ENCODE data around the gene DOP1A.

DOP1A gene, protein sequence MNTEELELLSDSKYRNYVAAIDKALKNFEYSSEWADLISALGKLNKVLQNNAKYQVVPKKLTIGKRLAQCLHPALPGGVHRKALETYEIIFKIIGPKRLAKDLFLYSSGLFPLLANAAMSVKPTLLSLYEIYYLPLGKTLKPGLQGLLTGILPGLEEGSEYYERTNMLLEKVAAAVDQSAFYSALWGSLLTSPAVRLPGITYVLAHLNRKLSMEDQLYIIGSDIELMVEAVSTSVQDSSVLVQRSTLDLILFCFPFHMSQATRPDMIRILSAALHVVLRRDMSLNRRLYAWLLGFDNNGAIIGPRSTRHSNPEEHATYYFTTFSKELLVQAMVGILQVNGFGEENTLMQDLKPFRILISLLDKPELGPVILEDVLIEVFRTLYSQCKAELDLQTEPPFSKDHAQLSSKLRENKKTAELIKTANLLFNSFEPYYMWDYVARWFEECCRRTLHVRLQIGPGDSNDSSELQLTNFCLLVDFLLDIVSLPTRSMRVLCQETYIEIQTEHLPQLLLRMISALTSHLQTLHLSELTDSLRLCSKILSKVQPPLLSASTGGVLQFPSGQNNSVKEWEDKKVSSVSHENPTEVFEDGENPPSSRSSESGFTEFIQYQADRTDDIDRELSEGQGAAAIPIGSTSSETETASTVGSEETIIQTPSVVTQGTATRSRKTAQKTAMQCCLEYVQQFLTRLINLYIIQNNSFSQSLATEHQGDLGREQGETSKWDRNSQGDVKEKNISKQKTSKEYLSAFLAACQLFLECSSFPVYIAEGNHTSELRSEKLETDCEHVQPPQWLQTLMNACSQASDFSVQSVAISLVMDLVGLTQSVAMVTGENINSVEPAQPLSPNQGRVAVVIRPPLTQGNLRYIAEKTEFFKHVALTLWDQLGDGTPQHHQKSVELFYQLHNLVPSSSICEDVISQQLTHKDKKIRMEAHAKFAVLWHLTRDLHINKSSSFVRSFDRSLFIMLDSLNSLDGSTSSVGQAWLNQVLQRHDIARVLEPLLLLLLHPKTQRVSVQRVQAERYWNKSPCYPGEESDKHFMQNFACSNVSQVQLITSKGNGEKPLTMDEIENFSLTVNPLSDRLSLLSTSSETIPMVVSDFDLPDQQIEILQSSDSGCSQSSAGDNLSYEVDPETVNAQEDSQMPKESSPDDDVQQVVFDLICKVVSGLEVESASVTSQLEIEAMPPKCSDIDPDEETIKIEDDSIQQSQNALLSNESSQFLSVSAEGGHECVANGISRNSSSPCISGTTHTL (N-terminal part only)

DNA sequence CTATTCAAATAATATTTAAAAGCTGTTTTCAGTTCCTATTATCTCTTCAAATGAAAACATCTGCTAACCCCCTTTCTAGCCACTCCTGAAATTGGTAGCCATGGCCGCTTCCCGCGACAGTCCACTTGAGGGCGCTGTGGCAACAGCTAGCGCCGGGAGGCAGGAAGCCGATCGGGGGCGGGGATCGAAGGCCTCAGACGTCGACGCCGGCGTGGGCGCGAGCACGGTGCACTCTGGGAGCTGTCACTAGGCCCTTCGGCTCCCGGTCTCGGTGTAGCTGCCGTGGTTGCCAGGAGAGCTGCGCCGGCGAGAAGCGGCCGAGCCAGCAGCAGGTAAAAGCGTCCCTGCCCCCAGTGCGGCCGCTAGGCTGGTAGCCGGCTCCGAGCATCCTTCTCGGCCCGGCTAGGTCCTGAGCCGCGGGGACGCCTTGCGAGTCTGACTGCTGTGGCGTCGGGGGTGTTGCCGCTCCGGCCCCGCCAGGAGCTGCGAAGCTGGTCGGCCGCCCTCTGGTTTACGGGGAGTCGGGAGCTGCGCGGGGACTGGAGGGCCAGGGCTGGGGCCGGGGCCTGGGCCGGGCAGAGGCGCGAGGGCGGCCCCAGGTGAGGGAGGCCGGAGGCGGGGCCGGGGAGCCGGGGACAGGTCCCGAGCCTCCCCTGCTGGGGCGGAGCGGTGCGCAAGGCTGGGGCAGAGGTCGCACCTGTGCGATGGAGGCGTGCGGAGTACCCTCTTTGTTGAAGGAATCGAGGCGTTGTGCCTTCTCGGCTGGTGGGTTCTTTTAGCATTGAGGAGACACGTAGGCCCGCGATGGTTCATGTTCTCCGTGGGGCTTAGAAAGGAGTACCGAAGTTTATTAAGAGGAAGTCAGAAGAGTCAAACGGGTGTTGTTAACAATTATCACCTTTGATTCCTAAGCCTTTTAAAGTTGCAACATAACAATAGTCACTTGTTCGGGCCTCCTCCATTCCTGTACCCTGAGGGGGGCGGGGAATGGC is at the start of gene DOP1A:
TSS of gene DOP1A (plus strand) at position 224 of the 992 bp plus-strand sequence. CDS start 29,307 bp downstream, outside the sequence.
- TF ChIP-seq, protein P1, sequence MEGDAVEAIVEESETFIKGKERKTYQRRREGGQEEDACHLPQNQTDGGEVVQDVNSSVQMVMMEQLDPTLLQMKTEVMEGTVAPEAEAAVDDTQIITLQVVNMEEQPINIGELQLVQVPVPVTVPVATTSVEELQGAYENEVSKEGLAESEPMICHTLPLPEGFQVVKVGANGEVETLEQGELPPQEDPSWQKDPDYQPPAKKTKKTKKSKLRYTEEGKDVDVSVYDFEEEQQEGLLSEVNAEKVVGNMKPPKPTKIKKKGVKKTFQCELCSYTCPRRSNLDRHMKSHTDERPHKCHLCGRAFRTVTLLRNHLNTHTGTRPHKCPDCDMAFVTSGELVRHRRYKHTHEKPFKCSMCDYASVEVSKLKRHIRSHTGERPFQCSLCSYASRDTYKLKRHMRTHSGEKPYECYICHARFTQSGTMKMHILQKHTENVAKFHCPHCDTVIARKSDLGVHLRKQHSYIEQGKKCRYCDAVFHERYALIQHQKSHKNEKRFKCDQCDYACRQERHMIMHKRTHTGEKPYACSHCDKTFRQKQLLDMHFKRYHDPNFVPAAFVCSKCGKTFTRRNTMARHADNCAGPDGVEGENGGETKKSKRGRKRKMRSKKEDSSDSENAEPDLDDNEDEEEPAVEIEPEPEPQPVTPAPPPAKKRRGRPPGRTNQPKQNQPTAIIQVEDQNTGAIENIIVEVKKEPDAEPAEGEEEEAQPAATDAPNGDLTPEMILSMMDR (conservative IDR thresholded peaks at IDR 0.05; ENCODE audit: low read depth, low read length), result peak; percentile 99
- peak; percentile 96 for DNase-seq (ENCODE audit: low read depth)
- H3K4me3 ChIP-seq (ENCODE audit: low read depth, low read length), result peak within 1 kb of the TSS; percentile 90

DNA sequence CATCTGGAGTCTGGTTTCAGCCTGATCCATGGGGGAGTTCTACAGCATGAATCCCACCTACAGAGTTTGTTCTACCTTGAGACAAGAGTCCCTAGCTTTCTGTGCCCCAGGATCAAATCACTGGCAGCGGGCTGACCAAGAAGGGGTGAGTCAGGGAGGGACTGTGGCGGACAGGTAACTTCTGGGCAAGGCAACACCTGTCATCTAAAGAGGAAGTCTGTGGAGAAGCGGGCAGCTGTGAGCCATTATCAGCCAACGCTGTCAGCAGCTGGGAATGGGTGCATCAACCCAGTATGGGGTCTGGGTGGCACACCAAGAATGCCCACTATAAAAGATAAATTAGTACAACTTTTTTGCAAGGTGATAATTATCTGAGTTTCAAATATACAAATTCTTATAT is 47.7 kb upstream of the DOP1A start:
- TF ChIP-seq, protein P1 (conservative IDR thresholded peaks at IDR 0.05; ENCODE audit: low read depth, low read length), result no peak
- H3K4me3 ChIP-seq (ENCODE audit: low read depth, low read length), result no peak overlapping the region
- no peak for DNase-seq (ENCODE audit: low read depth)

DNA sequence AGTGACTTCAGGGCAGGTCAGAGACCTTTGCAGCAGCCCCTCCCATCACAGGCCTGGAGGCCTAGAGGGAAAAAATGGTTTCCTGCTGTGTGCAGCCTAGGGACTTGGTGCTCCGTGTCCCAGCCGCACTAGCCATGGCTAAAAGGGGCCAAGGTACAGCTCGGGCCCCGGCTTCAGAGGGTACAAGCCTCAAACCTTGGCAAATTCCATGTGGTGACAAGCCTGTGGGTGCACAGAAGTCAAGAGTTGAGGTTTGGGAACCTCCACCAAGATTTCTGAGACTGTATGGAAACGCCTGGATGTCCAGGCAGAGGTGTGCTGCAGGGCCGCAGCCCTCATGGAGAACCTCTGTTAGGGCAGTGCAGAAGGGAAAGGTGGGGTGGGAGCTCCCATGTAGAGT is 35.8 kb upstream of the DOP1A start:
- TF ChIP-seq, protein P1 (conservative IDR thresholded peaks at IDR 0.05; ENCODE audit: low read depth, low read length), result no peak
- DNase-seq (ENCODE audit: low read depth), result no peak

DNA sequence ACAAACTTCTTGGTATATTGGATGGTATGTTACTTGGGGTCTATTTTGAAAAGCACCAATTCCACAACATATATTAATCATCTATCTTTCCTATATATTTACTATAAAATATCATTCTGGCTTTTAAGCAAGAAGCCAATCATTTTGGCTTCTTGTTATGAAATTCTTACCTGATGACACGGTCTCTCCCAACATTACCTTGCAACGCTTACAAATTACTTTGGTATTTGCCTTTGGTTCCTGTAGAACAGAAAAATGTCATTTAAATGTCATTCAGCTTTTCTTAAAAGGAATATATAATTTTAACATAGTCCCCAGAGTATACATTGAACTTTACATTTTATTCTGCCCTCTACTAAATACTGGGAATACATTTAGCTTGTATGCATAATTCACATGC is 29.2 kb upstream of the DOP1A start:
- TF ChIP-seq, protein P1 (conservative IDR thresholded peaks at IDR 0.05; ENCODE audit: low read depth, low read length), result no peak
- H3K4me3 ChIP-seq (ENCODE audit: low read depth, low read length), result no peak overlapping the region
- DNase-seq (ENCODE audit: low read depth), result no peak

More for the DNA sequence above, 35.8 kb upstream of the DOP1A start:
- H3K4me3 ChIP-seq (ENCODE audit: low read depth, low read length), result no peak overlapping the region

DNA sequence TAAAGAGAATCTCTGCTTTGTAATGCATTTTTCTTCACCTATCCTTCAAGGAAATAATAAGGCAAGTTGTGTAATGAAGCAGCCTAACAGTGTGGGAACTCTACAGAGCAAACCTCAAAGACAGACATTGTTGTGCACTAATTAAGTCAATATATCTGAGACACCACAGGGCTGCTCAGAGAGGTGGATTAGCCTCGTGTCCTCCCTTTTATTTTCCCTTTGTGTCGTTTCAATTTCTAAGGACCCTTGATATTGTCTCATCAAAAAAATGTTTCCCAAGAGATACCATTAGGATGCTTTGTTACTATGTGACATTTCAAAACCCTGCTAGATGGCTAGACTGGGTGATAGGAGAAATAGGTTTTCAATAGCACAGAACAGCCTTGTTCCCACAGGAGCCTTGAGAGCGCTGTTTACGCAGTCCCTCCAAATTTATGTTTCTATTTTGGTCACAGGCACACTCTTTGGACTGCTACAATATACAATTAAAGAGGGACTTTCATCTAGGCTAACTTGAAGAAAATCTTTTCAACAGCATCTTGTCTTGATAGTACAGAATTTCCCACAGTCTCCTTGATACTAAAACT is 24.9 kb upstream of the DOP1A start:
- DNase-seq (ENCODE audit: low read depth), result no peak
- TF ChIP-seq, protein P1 (conservative IDR thresholded peaks at IDR 0.05; ENCODE audit: low read depth, low read length), result no peak
- H3K4me3 ChIP-seq (ENCODE audit: low read depth, low read length), result no peak overlapping the region

All from choroid plexus epithelial cell (primary cell).